HG02943 (cell line): ENCODE results near the gene UNC5A.

Source experiments
- ATAC-seq: cut with Tn5 transposase; IDR thresholded peaks from one replicate; pipeline ENCODE4 v1.9.1; 2021; ENCODE audit warnings: mild to moderate bottlenecking, low read depth, moderate library complexity; ENCODE audit not compliant: unreplicated experiment

Gene UNC5A

GRCh38 chr5:176912115-176912514, 101.8 kb downstream of the UNC5A start:
- no peak for ATAC-seq

DNA sequence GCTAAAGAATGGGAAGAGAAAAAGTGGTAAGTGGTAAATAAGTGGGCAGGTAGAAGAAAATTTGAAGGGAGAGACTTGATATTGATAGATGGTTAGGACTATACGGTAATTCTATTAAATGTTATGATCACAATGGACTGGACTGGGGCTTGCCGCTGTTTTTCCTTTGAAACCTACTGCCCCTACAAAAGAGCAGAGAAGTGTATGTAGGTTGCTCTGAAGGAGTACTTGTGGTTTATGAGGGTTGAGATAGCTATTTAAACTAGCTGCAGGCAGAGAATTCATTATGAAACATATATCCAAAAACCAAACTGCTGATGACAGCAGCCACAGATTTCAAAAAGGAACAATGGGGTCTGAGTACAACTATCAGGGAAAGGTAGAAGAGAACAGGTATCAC, 105.5 kb downstream of the UNC5A start:
- no peak for ATAC-seq

DNA sequence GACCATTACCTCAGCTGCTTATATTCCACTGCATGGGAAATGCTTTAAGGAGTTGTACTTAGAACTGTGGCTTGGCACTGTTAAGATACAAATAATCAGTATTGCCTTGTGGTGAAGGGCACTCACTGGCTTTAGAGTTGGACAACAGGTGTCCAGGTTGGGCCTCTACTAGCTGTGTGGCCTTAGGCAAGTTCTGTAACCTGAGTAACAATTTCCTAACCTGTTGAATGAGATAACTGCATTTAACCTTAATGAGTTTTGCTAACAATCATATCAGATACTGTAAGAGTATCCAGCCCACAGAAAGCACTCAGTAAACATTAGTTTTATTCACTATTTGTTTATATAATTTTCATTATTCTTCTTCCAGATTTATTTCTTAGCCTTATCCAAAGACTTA, 106.0 kb downstream of the UNC5A start:
- ATAC-seq: no peak

DNA sequence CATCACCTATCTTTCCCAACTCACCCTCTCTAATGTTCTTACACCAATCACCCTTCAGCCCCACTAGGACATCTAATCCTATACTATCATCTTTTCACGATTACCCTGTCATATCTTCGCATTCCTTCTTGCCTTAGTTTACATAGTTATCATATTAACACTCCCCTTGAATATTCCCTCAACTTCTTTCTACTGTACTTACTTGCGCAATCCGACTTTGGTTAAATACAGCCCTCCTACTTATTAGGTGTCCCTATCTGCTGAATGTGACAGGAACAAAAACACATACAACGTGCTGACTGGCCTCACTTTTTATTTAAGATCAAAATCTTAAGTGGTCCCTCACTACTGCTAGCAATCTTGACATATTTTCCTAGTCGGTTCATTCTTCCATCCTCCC, 108.3 kb downstream of the UNC5A start:
- ATAC-seq: no peak

- ATAC-seq: no peak
These were observed 111.4 kb downstream of the UNC5A start for GRCh38 chr5:176921714-176922113.

- no peak for ATAC-seq
These were observed 112.5 kb downstream of the UNC5A start for GRCh38 chr5:176922817-176923216.

DNA sequence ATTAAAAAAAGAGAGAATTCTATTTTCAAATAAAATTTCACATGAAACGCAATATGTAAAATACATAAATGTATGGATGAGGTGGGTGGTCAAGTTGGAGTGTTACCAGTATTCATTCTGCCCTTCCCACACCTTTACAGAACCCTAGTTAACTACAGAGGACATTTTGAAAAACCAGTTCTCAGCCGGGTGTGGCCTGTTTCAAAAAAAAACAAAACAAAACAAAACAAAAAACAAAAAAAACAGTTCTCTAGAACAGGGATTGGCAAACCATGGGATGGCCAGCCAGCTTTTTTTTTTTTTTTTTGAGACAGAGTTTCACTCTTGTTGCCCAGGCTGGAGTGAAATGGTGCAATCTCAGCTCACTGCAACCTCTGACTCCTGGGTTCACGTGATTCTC, 117.2 kb downstream of the UNC5A start:
- ATAC-seq: no peak

DNA sequence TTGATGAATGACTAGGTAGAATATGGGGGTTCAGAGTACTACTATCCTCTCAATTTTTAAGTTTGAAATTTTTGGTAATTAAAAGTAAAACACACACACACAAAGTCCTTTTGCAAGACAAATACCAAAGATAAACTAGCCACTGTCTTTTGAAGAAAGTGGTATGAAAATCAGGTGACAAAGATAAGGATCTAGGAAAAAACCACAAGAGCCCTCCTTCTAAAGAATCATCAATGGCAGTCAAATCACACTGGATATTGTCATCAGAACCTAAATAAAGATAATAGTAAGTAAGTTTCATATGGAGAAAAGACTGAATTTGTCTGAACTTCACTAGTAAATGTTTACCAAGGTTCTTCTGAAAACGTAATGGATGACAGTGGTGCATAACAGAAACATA, 119.3 kb downstream of the UNC5A start:
- no peak for ATAC-seq
